ENCODE measurements around the gene ZFR2. TPM values are rescaled to one million over a fixed set of nuclear protein-coding genes. Genes with fewer than 3 reads are reported as not detected.
A peak's percentile ranks its signal among the peaks of the same experiment; 100 is the strongest.

Gene ZFR2
- polyA plus RNA-seq, 2 of the 4 experiments (the other 2 are of a cell fraction), result 0.14 to 0.30 TPM

DNA sequence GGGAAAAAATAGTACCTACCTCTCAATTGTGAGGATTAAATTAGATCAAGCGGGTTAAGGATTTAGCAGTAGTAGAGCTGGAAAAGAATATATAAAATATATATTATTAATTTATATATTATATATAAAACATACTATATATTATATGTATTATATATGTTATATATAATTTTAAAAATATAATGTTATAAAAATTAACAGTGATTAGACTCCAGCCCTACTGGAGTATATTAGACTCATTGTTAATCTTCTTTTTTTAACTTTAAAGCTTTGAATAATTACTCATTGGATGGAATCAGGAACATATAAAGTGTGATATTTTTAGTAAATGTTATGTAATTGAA, 106.7 kb downstream of the ZFR2 start:
- 76% methylated on average over 1 of the region's 1 CpG for WGBS (ENCODE audit: missing lambda C conversion rate)

DNA sequence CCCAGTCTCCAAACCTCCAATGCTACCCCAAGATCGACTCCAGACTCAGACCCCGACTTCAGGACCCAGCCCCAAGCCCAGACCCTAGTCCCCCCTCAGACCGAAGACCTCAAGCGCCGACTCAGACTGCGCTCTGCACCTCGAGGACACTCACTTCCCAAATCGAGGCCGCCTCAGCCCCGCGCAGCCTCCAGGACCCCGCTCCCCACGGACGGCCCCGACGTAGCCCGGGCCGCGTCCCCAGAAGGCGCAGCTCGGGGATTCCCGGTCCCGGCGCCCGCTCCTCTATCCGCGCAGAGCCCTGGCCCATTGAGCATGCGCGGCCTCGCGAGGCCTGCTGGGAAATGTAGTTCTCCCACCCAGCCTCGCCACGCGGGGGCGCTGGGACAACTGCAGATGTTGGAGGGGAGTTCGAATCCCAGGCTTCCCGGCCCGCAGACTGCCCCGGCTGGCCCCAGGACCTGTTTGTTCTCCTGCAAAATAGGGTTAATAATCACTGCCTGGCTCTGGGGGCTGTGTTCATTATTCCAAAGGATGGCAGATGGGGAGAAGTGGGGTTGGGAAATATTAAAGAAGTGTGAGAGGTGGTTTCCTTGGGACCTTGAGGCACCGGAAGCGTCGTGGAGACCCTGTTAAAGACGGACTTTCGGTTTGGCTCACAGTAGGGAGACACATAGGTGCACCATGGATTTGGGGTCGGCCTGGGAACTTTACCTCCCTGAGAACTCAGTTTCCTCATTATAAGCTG, 107.3 kb downstream of the ZFR2 start, which contains the start of gene APBA3:
TSS of gene APBA3 (minus strand) at position 311 of the 748 bp plus-strand sequence. CDS start 1,428 bp downstream, outside the sequence.
- DNase-seq (ENCODE audit: low read depth in 1 of 2, low spot score in 1 of 2) (peak; percentile 69 to 88), ATAC-seq (peak; percentile 60 to 73), FAIRE-seq (no peak)
- peak within 1 kb of the TSS; percentile 88 for H3K4me3 ChIP-seq
- H3K4me1 ChIP-seq, result peaks cover 9% of the 10 kb centered on the region; the same call in 2 of the 3 replicates
- ChIA-PET CTCF (interaction anchor here (0.6 to 1.9 kb wide), 13 partner anchors 8 to 100 kb away, joined by 3 to 7 read pairs (median 3); no protein-coding TSS in a partner anchor), POLR2A (interaction anchor here (0.6 to 1.4 kb wide), 2 partner anchors 14 to 802 kb away, joined by 5 to 9 read pairs; no protein-coding TSS in a partner anchor)
- peak within 1 kb of the TSS; percentile 90 for H3K4me2 ChIP-seq
- no peaks in the 10 kb centered on the region for H3K9me3 ChIP-seq
- WGBS (ENCODE audit: missing lambda C conversion rate), result 6% methylated on average over 29 of the region's 45 CpGs
- peak within 1 kb of the TSS; percentile 95 to 97 for H3K27ac ChIP-seq
- TF ChIP-seq ZNF302 (CRISPR knock-in tag; IDR thresholded peaks at IDR 0.05) (no peak), RAD21 (conservative IDR thresholded peaks at IDR 0.05 in 1 of 2, IDR thresholded peaks at IDR 0.05 in 1 of 2) (no peak), FOSB (CRISPR knock-in tag; IDR thresholded peaks at IDR 0.05) (no peak), NR3C1 (IDR thresholded peaks at IDR 0.05) (no peak), RARB (CRISPR knock-in tag; IDR thresholded peaks at IDR 0.05) (no peak), CHD4 (IDR thresholded peaks at IDR 0.05; ENCODE audit: borderline replicate concordance) (peak; percentile 57; the same call in 1 of the 2 replicates), USF2 (IDR thresholded peaks at IDR 0.05) (no peak), KDM1A (IDR thresholded peaks at IDR 0.05; ENCODE audit: low read depth) (0 out of 2 replicates have a peak, but pooled peaks have one; percentile 53), SREBF2 (IDR thresholded peaks at IDR 0.05) (no peak), TP53 (CRISPR knock-in tag; IDR thresholded peaks at IDR 0.05) (no peak), HOXB5 (CRISPR knock-in tag; IDR thresholded peaks at IDR 0.05) (no peak), ZC3H11A (IDR thresholded peaks at IDR 0.05) (no peak), HEYL (CRISPR knock-in tag; IDR thresholded peaks at IDR 0.05) (no peak), CTCF (IDR thresholded peaks at IDR 0.05) (peak; percentile 53), CEBPB (IDR thresholded peaks at IDR 0.05) (no peak), RFX5 (IDR thresholded peaks at IDR 0.05) (no peak), EP300 (IDR thresholded peaks at IDR 0.05) (no peak), HDAC2 (IDR thresholded peaks at IDR 0.05) (no peak), CBX8 (IDR thresholded peaks at IDR 0.05) (no peak)
- TF ChIP-seq, protein P1, sequence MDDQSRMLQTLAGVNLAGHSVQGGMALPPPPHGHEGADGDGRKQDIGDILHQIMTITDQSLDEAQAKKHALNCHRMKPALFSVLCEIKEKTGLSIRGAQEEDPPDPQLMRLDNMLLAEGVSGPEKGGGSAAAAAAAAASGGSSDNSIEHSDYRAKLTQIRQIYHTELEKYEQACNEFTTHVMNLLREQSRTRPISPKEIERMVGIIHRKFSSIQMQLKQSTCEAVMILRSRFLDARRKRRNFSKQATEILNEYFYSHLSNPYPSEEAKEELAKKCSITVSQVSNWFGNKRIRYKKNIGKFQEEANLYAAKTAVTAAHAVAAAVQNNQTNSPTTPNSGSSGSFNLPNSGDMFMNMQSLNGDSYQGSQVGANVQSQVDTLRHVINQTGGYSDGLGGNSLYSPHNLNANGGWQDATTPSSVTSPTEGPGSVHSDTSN (IDR thresholded peaks at IDR 0.05), result no peak
- TF ChIP-seq, protein P2, sequence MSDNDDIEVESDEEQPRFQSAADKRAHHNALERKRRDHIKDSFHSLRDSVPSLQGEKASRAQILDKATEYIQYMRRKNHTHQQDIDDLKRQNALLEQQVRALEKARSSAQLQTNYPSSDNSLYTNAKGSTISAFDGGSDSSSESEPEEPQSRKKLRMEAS (IDR thresholded peaks at IDR 0.05), result peak; percentile 52

More for the DNA sequence above, 106.7 kb downstream of the ZFR2 start:
- no peaks in the 10 kb centered on the region for H3K9me3 ChIP-seq
- FAIRE-seq, result no peak
- no peak for ATAC-seq
- peak overlapping the region; percentile 95 to 97 for H3K27ac ChIP-seq
- no peak for DNase-seq (ENCODE audit: low read depth in 1 of 2, low spot score in 1 of 2)
- ChIA-PET POLR2A (interaction anchor here (0.6 to 1.4 kb wide), 6 partner anchors 13 to 802 kb away, joined by 3 to 9 read pairs (median 4); no protein-coding TSS in a partner anchor), CTCF (interaction anchor here (0.6 to 1.9 kb wide), 11 partner anchors 9 to 60 kb away, joined by 3 to 7 read pairs (median 3); no protein-coding TSS in a partner anchor)
- peak overlapping the region; percentile 49; the same call in 1 of the 3 replicates for H3K4me3 ChIP-seq
- H3K4me2 ChIP-seq, result peak overlapping the region; percentile 61
- TF ChIP-seq CHD2 (IDR thresholded peaks at IDR 0.05; ENCODE audit: low read length, partially characterized antibody) (no peak), JUNB (IDR thresholded peaks at IDR 0.05) (no peak), NFE2L2 (conservative IDR thresholded peaks at IDR 0.05; ENCODE audit: low read length) (no peak), ATOH8 (CRISPR knock-in tag; IDR thresholded peaks at IDR 0.05; ENCODE audit: low read depth) (no peak), SMC3 (IDR thresholded peaks at IDR 0.05) (no peak), CBX2 (IDR thresholded peaks at IDR 0.05; ENCODE audit: borderline replicate concordance, low read depth) (no peak), POLR2A (IDR thresholded peaks at IDR 0.05; ENCODE audit: low read length) (no peak), RARB (CRISPR knock-in tag; IDR thresholded peaks at IDR 0.05) (no peak)
- TF ChIP-seq, protein P2 (IDR thresholded peaks at IDR 0.05), result no peak
- TF ChIP-seq, protein P3, sequence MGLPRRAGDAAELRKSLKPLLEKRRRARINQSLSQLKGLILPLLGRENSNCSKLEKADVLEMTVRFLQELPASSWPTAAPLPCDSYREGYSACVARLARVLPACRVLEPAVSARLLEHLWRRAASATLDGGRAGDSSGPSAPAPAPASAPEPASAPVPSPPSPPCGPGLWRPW (IDR thresholded peaks at IDR 0.05), result no peak
- H3K4me1 ChIP-seq, result peaks cover 9% of the 10 kb centered on the region; the same call in 2 of the 3 replicates
